K562 (cell line): ENCODE data around the gene BOLA3. TPM values are rescaled to one million over a fixed set of nuclear protein-coding genes. Genes with fewer than 3 reads are reported as not detected.

Experiments used
- ATF6 ChIP-seq: sonication (generic); formaldehyde crosslinking; IDR thresholded peaks from 2 replicates; pipeline ENCODE4 v1.4.0; 2020; ENCODE audit warnings: mild to moderate bottlenecking, missing genetic modification reagents
- BCL6 ChIP-seq: fragments of 250-450 bp; sonication (Bioruptor Pico); IDR thresholded peaks from 2 replicates; pipeline ENCODE4 v1.4.0; 2020
- BDP1 ChIP-seq: IDR thresholded peaks from 3 replicates; pipeline ENCODE4 v1.6.1; 2011; ENCODE audit not compliant: insufficient read length, insufficient read depth
- E2F4 ChIP-seq: sonication (generic); formaldehyde crosslinking; IDR thresholded peaks from 2 replicates; pipeline ENCODE4 v1.8.0; 2022; ENCODE audit warnings: mild to moderate bottlenecking, low read depth, missing genetic modification reagents
- EGR1 ChIP-seq: fragments of 450-650 bp; conservative IDR thresholded peaks from 2 replicates; pipeline ENCODE4 v1.6.1; 2017; ENCODE audit warnings: mild to moderate bottlenecking
- EP400 ChIP-seq: fragments of 450-650 bp; IDR thresholded peaks from 2 replicates; pipeline ENCODE4 v1.6.1; 2017; ENCODE audit warnings: antibody characterized with exemption, mild to moderate bottlenecking, moderate library complexity
- HNRNPK ChIP-seq: fragments of 200-400 bp; formaldehyde crosslinking; IDR thresholded peaks from one replicate; pipeline ENCODE4 v1.6.1; 2018; ENCODE audit warnings: mild to moderate bottlenecking, low read depth, low read length; ENCODE audit not compliant: poor library complexity, severe bottlenecking
- HNRNPUL1 ChIP-seq: fragments of 200-400 bp; formaldehyde crosslinking; IDR thresholded peaks from 2 replicates; pipeline ENCODE4 v1.6.1; 2017; ENCODE audit warnings: low read length
- MAFK ChIP-seq: IDR thresholded peaks from 2 replicates; pipeline ENCODE4 v1.6.1; 2011; ENCODE audit warnings: low read length, improper control_type of control experiment
- PCBP1 ChIP-seq: fragments of 200-400 bp; formaldehyde crosslinking; IDR thresholded peaks from 2 replicates; pipeline ENCODE4 v1.6.1; 2018; ENCODE audit warnings: mild to moderate bottlenecking, low read depth, low read length; ENCODE audit not compliant: poor library complexity, severe bottlenecking
- POLR3A ChIP-seq: IDR thresholded peaks from 2 replicates; pipeline ENCODE4 v1.6.1; 2011; ENCODE audit warnings: borderline replicate concordance, mild to moderate bottlenecking, moderate library complexity; ENCODE audit not compliant: insufficient read length, insufficient read depth; ENCODE audit errors: extremely low read depth
- SMARCA5 ChIP-seq: fragments of 450-650 bp; IDR thresholded peaks from 2 replicates; pipeline ENCODE4 v1.6.1; 2016
- SMARCE1 ChIP-seq: fragments of 450-650 bp; IDR thresholded peaks from 2 replicates; pipeline ENCODE4 v1.7.1; 2016; ENCODE audit warnings: mild to moderate bottlenecking
- STAT5A ChIP-seq: IDR thresholded peaks from 2 replicates; pipeline ENCODE4 v1.6.1; 2012; ENCODE audit warnings: low read length, inconsistent platforms, borderline replicate concordance
- TCF3 ChIP-seq: sonication (generic); formaldehyde crosslinking; IDR thresholded peaks from 2 replicates; pipeline ENCODE4 v1.4.0; 2020; ENCODE audit warnings: mild to moderate bottlenecking, missing genetic modification reagents
- ZC3H4 ChIP-seq: sonication (generic); formaldehyde crosslinking; IDR thresholded peaks from 2 replicates; pipeline ENCODE4 v1.9.0; 2021; ENCODE audit warnings: missing genetic modification reagents, borderline replicate concordance
- ZNF124 ChIP-seq: sonication (generic); formaldehyde crosslinking; IDR thresholded peaks from 2 replicates; pipeline ENCODE4 v1.8.1; 2022; ENCODE audit warnings: missing genetic modification reagents
- ZNF217 ChIP-seq: sonication (generic); formaldehyde crosslinking; IDR thresholded peaks from 2 replicates; pipeline ENCODE4 v1.8.0; 2022; ENCODE audit warnings: mild to moderate bottlenecking, missing genetic modification reagents
- ZNF354B ChIP-seq: fragments of 250-450 bp; sonication (Bioruptor Pico); IDR thresholded peaks from 2 replicates; pipeline ENCODE4 v1.4.0; 2020
- ZNF57 ChIP-seq: fragments of 450-650 bp; formaldehyde crosslinking; IDR thresholded peaks from 2 replicates; pipeline ENCODE4 v1.4.0; 2020; ENCODE audit warnings: mild to moderate bottlenecking, moderate library complexity
- ZNF668 ChIP-seq: fragments of 250-450 bp; sonication (Bioruptor Pico); IDR thresholded peaks from 2 replicates; pipeline ENCODE4 v1.8.0; 2022; ENCODE audit warnings: mild to moderate bottlenecking, inconsistent platforms
- polyA plus RNA-seq, 8 experiments: library from polyadenylated mRNA; depleted of rRNA in 4 of 8; stranded (reverse) in 5 of 8; unstranded in 3 of 8; fragments of >200 nt; fragmentation: Nextera tagmentation in 2 of 8; fragmentation: Illumina TruSeq in 1 of 8; extraction: Ambion mirVana in 2 of 8; extraction: Trizol in 1 of 8; gene quantifications; 2 replicates each; pipeline versions ENCODE4 v1.2.1 to v1.2.3, GENCODE V29; 2011 to 2014; ENCODE audit warnings: inconsistent platforms in 1 of 8, missing spikeins in 1 of 8
- total RNA-seq, 7 experiments: library from RNA; depleted of rRNA in 6 of 7; stranded (reverse); fragments of >200 nt in 6 of 7; fragmentation: Illumina TruSeq in 2 of 7; extraction: Trizol in 2 of 7; gene quantifications; 2 replicates each; pipeline versions ENCODE4 v1.2.1 to v1.2.3, GENCODE V29; 2011 to 2021; ENCODE audit warnings: low replicate concordance in 1 of 7
- TF ChIP-seq, protein P1 (sequence below): fragments of 450-650 bp; IDR thresholded peaks from 2 replicates; pipeline ENCODE4 v1.6.1; 2017; ENCODE audit warnings: antibody characterized with exemption, mild to moderate bottlenecking
- TF ChIP-seq, protein P2 (sequence below): fragments of 250-450 bp; sonication (Bioruptor Pico); IDR thresholded peaks from 2 replicates; pipeline ENCODE4 v1.4.0; 2020; ENCODE audit warnings: mild to moderate bottlenecking

BOLA3 gene
- total and polyA plus RNA-seq, 9 of the 15 experiments (the other 6 are each of a cell fraction or from before 2014, with no cell fraction given), result 149 to 619 (median 255) TPM

GRCh38 chr2:74181739-74182138, 34.0 kb upstream of the BOLA3 start (continued):
- TF ChIP-seq ZC3H4 (CRISPR knock-in tag) (no peak), EP400 (peak; percentile 37; the same call in 1 of the 2 replicates), BDP1 (no peak), ZNF57 (CRISPR knock-in tag) (no peak), ZNF124 (CRISPR knock-in tag) (no peak), HNRNPK (no peak), MAFK (peak; percentile 76), STAT5A (peak; percentile 39), ZNF354B (CRISPR knock-in tag) (no peak), ZNF217 (CRISPR knock-in tag) (no peak), ATF6 (CRISPR knock-in tag) (no peak), POLR3A (no peak), TCF3 (CRISPR knock-in tag) (peak; percentile 73), PCBP1 (no peak), BCL6 (CRISPR knock-in tag) (no peak), HNRNPUL1 (no peak), SMARCE1 (peak; percentile 83), SMARCA5 (no peak), E2F4 (CRISPR knock-in tag) (no peak), ZNF668 (CRISPR knock-in tag) (no peak), EGR1 (no peak)
- TF ChIP-seq, protein P1, sequence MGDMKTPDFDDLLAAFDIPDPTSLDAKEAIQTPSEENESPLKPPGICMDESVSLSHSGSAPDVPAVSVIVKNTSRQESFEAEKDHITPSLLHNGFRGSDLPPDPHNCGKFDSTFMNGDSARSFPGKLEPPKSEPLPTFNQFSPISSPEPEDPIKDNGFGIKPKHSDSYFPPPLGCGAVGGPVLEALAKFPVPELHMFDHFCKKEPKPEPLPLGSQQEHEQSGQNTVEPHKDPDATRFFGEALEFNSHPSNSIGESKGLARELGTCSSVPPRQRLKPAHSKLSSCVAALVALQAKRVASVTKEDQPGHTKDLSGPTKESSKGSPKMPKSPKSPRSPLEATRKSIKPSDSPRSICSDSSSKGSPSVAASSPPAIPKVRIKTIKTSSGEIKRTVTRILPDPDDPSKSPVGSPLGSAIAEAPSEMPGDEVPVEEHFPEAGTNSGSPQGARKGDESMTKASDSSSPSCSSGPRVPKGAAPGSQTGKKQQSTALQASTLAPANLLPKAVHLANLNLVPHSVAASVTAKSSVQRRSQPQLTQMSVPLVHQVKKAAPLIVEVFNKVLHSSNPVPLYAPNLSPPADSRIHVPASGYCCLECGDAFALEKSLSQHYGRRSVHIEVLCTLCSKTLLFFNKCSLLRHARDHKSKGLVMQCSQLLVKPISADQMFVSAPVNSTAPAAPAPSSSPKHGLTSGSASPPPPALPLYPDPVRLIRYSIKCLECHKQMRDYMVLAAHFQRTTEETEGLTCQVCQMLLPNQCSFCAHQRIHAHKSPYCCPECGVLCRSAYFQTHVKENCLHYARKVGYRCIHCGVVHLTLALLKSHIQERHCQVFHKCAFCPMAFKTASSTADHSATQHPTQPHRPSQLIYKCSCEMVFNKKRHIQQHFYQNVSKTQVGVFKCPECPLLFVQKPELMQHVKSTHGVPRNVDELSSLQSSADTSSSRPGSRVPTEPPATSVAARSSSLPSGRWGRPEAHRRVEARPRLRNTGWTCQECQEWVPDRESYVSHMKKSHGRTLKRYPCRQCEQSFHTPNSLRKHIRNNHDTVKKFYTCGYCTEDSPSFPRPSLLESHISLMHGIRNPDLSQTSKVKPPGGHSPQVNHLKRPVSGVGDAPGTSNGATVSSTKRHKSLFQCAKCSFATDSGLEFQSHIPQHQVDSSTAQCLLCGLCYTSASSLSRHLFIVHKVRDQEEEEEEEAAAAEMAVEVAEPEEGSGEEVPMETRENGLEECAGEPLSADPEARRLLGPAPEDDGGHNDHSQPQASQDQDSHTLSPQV, result 0 out of 2 replicates have a peak, but pooled peaks have one; percentile 28
- TF ChIP-seq, protein P2, sequence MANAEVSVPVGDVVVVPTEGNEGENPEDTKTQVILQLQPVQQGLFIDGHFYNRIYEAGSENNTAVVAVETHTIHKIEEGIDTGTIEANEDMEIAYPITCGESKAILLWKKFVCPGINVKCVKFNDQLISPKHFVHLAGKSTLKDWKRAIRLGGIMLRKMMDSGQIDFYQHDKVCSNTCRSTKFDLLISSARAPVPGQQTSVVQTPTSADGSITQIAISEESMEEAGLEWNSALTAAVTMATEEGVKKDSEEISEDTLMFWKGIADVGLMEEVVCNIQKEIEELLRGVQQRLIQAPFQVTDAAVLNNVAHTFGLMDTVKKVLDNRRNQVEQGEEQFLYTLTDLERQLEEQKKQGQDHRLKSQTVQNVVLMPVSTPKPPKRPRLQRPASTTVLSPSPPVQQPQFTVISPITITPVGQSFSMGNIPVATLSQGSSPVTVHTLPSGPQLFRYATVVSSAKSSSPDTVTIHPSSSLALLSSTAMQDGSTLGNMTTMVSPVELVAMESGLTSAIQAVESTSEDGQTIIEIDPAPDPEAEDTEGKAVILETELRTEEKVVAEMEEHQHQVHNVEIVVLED (CRISPR knock-in tag), result no peak
